Activated CD4-positive, CD25-positive, alpha-beta regulatory T cell treated with anti-CD3 and anti-CD28 coated beads, Interleukin-2, amount 50 U/mL, for 24 hours (primary cell): Measurements from ENCODE around the gene ARMC12.
A peak's percentile ranks its signal among the peaks of the same experiment; 100 is the strongest.
"Not testable (repeated sequence)": the region's sequence is repeated elsewhere in the genome, so short reads cannot be mapped to it uniquely, and the experiment has no call there.

Experiments
- ATAC-seq, 2 donors: fragments of 150-1000 bp; cut with Tn5 transposase; one replicate each; pipeline ENCODE4 v1.10.0; 2021; ENCODE audit warnings: mild to moderate bottlenecking in 1 of 2, moderate library complexity in 1 of 2

The ARMC12 gene, protein sequence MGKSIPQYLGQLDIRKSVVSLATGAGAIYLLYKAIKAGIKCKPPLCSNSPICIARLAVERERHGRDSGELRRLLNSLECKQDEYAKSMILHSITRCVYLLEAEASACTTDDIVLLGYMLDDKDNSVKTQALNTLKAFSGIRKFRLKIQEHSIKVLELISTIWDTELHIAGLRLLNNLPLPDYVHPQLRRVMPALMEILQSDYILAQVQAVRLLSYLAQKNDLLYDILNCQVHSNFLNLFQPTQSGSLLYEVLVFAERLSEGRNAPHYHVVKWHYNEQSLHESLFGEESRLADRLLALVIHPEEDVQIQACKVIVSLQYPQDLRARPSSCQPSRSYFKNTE

GRCh38 chr6:35736982-35737412 is at the start of gene ARMC12:
TSS of gene ARMC12 (plus strand) at chr6:35737032. CDS start at chr6:35737109, 77 bp downstream.
- ATAC-seq, result no peak

DNA sequence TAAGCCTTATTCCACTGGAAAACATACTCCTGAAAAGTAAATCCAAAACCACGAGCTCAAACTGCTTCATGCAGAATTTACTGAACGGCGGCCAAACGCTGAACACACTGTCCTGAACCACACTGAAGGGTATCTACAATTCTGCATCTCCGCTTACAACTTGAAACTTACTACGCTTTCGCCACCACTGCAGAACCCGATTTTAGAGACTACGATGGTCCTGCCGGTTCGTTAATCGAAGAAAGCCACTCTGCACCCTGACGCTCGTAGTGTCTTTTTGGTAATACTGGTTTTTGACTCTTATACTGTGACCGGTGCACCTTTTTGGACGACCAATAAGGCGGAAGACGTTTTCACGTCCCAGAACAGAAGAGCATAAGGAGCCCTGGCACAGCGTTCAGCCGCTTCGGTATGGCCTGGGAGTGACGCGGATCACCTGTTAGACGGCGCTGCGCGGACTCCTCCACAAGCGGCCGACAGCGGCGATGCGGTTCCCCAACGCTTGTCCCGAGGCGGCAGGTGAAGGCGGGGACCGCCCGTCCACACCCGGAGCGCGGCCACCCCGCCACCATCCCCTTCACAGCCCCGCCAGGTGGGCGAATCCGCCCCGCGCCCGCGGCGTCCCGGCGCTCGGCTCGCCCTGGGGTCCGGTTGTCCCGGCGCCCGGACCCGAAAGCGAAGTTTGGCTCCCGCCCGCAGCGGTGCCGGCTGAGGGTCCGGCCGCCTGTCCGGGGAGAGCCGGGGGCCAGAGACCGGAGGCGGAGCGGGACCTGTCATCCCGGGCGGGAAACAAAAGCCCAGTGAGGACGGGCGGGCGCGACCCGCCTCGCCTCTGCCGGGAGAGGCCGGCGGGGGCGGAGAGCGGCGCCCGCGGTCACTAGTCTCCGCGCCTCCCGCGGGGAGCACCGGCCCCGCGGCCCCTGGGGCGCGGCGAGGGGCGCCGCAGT is 48.9 kb upstream of the ARMC12 start:
- ATAC-seq, result peak; percentile 50 to 52

GRCh38 chr6:35688605-35689322 is 48.1 kb upstream of the ARMC12 start, which contains the start of gene FKBP5:
TSS of gene FKBP5 (minus strand) at chr6:35688915. CDS start at chr6:35642824, 46,091 bp downstream.
- peak; percentile 93 to 94 for ATAC-seq

GRCh38 chr6:35690006-35690405 is 46.8 kb upstream of the ARMC12 start:
- ATAC-seq, result not testable (repeated sequence)

GRCh38 chr6:35690484-35690883 is 46.3 kb upstream of the ARMC12 start:
- ATAC-seq, result no peak

DNA sequence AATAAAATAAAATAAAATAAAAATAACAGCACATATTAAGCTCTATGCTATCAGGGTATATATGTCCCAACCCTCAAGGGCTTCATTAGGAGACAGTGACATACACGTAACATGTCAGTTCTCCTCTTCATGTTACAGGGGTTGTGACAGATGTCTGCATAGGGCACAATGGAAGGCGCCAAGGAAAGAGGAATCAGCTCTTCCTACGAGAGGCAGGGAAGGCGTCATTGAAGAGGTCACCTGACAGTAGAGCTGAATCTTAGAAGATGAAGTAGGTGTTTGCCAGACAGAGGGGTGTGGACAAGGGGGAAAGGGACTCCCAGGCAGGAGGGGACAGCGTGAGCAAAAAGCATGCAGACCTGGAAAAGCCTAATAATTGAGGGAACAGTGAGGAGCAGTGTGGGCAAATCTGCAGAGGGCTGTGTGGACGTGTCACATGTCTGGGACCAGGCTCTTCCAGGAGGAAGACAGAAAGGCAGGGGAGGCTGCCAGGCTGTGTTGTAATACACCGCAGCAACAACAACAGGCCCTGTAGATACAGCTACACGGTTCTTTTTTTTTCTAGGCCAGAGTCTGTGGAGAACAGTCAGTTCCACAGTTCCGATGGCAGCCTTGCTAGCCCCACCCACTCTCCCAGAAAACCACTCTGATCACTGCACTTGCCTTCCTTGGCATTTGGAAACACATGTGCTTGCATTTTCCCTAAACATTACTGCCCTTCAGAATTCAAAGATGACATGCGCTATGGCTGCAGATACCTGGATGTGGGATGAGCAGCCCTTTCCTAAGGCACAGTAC is 45.6 kb upstream of the ARMC12 start:
- ATAC-seq, result no peak

DNA sequence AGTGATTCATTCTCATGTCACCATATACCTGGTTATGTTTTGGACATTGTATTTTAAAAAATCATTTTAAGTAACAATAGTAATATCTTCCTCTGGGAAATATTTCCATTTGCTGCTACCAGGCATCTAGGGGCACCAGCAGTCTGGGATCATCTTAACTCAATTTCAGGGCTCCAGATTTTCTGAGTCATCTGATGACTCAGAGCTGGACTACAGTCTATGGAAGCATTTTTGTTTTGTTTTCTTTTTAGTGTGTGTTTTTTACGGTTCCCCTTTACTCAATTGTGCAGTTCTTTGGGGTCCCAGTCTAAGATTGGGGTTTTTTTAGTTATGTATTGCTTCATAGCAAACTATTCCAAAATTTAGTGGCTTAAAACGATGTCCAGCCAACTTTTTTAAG is 42.4 kb upstream of the ARMC12 start:
- peak in 1 of 2 donors; percentile 27 for ATAC-seq

DNA sequence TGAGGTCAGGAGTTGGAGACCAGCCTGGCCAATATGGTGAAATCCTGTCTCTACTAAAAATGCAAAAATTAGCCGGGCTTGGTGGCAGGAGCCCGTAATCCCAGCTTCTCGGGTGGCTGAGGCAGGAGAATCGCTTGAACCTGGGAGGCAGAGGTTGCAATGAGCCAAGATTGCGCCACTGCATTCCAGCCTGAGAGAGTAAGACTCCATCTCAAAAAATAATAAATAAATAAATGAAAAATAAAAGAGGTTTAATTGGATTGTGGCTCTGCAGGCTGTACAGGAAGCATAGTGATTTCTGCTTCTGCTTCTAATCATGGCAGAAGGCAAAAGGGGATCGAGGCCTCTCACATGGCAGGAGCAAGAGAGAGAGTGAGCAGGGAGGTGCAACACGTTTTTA is 38.4 kb upstream of the ARMC12 start:
- not testable (repeated sequence) for ATAC-seq

DNA sequence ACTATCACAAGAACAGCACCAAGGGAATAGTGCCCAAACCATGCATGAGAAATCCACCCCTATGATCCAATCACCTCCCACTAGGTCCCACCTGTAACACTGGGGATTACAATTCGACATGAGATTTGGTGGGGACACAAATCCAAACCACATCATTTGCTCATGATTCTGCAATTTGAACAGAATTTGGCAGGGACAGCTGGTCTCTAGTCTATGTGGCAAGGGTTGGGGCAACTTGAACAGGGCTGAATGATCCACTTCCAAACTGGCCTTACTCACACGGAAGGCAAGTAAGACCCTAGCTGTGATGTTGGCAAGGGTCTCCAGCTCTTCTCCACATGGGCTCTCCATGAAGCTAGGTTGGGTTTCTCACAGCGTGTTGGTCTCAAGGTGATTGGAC is 38.0 kb upstream of the ARMC12 start:
- no peak for ATAC-seq

DNA sequence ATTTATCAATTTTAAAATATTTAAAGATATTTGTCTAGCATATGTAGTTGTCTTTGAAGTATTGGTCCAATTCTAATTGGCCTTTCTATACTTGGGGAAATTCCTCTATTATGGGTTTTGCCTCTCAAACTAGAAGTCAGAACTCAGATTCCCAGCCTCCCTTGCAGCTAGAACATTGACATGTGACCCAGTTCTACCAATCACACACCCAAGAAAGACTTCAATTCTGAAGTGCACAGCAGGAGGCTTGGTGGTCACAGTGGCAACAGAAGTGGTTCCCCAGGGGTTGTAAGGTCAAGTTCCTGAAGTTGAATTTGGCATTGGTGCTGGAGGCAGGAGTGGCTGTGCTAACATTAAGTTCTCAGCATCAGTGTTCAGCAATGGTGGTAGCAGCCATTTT is 33.3 kb upstream of the ARMC12 start:
- no peak for ATAC-seq

DNA sequence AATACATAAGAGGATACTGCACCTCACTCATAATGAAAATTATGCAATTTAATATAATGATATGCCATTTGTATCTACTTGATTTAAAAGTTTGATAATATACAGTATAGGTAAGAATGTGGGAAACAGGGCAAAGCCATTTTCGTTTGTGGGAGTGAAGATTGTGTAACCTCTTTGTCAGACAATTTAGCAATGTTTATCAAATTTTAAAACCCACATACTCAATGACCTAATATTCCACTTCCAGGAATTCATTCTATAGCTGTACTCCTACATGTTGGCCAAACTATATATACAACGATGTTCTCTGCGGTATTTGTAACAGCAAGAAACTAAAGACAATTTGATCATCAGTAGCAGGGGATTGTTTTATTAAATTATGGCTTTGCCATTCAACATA is 30.4 kb upstream of the ARMC12 start:
- no peak for ATAC-seq

- no peak for ATAC-seq
Observed at GRCh38 chr6:35707714-35708407, 29.0 kb upstream of the ARMC12 start.

GRCh38 chr6:35708585-35708984 is 28.2 kb upstream of the ARMC12 start:
- no peak for ATAC-seq

- peak; percentile 96 to 97 for ATAC-seq
Observed at GRCh38 chr6:35710241-35710847, 26.5 kb upstream of the ARMC12 start.

- no peak for ATAC-seq
Observed at GRCh38 chr6:35711731-35712130, 25.1 kb upstream of the ARMC12 start.

DNA sequence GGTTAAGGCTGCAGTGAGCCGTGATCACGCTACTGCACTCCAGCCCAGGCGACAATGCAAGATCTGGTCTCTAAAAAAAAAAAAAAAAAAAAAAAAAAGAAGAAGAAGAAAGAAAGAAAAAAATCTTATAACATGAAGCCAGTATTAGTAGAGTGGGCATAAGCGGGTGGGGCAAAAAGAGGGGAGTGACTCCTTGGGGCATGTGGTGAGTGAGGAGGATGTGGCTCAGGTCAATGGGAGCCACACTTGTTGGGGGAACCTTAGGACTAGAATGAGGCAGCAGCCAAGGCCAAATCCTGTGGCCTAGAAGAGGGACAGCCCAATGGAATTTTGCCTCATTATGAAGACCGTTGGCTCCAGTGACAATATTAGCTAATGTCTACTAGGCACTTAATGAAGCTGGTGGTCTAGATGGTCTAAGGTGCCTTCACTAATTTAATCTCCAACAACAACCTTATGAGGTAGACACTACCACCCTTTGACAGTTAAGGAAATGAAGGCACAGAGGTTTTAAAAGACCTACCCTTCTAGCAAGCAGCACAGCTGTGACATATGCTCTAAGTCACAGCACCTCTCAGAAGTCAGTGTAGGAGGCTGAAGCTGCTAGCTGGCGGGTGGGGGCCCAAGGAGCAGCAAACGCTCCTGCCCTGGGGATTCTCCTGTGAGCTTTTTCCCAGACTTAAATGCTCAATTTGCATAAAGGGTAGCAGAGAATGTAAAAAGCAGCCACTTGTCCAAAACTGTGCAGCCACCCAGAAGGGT is 23.6 kb upstream of the ARMC12 start:
- no peak for ATAC-seq

- no peak for ATAC-seq
Observed at GRCh38 chr6:35716798-35717197, 20.0 kb upstream of the ARMC12 start.

- no peak for ATAC-seq
Observed at GRCh38 chr6:35717449-35718374, 19.1 kb upstream of the ARMC12 start.

DNA sequence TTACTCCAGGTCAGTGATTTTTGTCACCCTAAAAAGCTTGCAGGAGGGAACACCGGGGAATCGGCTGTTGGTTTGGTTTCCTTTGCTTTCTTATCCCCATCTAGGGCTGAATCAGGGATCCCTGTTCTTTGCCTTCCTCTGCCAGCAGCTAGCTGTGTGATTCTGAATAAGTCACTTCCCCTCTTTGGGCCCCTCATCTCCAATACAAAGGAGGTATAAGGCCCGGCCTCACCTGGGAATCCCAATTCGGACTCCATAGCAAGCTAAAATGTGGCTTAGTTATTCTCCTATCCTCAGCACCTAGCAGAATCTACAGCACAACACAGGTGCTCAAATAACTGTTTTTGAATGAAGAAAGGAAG is 18.5 kb upstream of the ARMC12 start:
- ATAC-seq, result no peak
